HG02885 (cell line): ENCODE measurements around the gene FADS6.

ENCODE experiments used
- ATAC-seq: cut with Tn5 transposase; IDR thresholded peaks from one replicate; pipeline ENCODE4 v1.9.1; 2021; ENCODE audit warnings: mild to moderate bottlenecking; ENCODE audit not compliant: unreplicated experiment, poor library complexity

Gene FADS6

GRCh38 chr17:74892974-74893911, at the start of gene FADS6:
FADS6 (minus strand) TSS chr17:74893633; CDS start chr17:74893595, 38 bp downstream.
- ATAC-seq: no peak

- ATAC-seq: no peak
Observed at GRCh38 chr17:74941128-74941725, 47.8 kb upstream of the FADS6 start.

GRCh38 chr17:74939534-74939933, 46.1 kb upstream of the FADS6 start:
- no peak for ATAC-seq

- no peak for ATAC-seq
Observed at GRCh38 chr17:74938194-74938950, 44.9 kb upstream of the FADS6 start.

- ATAC-seq: no peak
Observed at GRCh38 chr17:74937064-74938051, 43.9 kb upstream of the FADS6 start.

GRCh38 chr17:74936470-74936799, 43.0 kb upstream of the FADS6 start:
- ATAC-seq: no peak

GRCh38 chr17:74935585-74936469, 42.4 kb upstream of the FADS6 start, which contains the start of gene OTOP3:
OTOP3 (plus strand) TSS chr17:74935898; CDS start chr17:74935922, 24 bp downstream.
- no peak for ATAC-seq

- ATAC-seq: no peak
Observed at GRCh38 chr17:74935048-74935447, 41.6 kb upstream of the FADS6 start.

GRCh38 chr17:74930535-74931036, 37.2 kb upstream of the FADS6 start:
- no peak for ATAC-seq

GRCh38 chr17:74928786-74929185, 35.4 kb upstream of the FADS6 start:
- ATAC-seq: no peak

GRCh38 chr17:74925242-74925641, 31.8 kb upstream of the FADS6 start:
- ATAC-seq: no peak

- no peak for ATAC-seq
Observed at GRCh38 chr17:74924250-74924948, 31.0 kb upstream of the FADS6 start, which contains the start of gene OTOP2. OTOP2 (plus strand) TSS chr17:74924273; CDS start chr17:74924633, 360 bp downstream.

- no peak for ATAC-seq
Observed at GRCh38 chr17:74923538-74924249, 30.3 kb upstream of the FADS6 start.

GRCh38 chr17:74922694-74923537, 29.5 kb upstream of the FADS6 start, which contains the start of gene USH1G:
USH1G (minus strand) TSS chr17:74923255; CDS start chr17:74923073, 182 bp downstream.
- ATAC-seq: no peak

GRCh38 chr17:74922172-74922571, 28.7 kb upstream of the FADS6 start:
- no peak for ATAC-seq

- no peak for ATAC-seq
Observed at GRCh38 chr17:74921769-74922168, 28.3 kb upstream of the FADS6 start.
